Brain microvascular endothelial cell (primary cell): ENCODE results near the gene CACNB1.
"Not testable (repeated sequence)": the region's sequence is repeated elsewhere in the genome, so short reads cannot be mapped to it uniquely, and the experiment has no call there.

Experiments
- DNase-seq: peaks from one replicate; pipeline ENCODE4 v3.0.0-alpha.2; 2020
- H3K27ac ChIP-seq: fragments of 250-450 bp; sonication (Bioruptor Pico); 2 replicates; pipeline ENCODE4 v1.5.1; 2020; ENCODE audit warnings: mild to moderate bottlenecking, moderate library complexity
- H3K27me3 ChIP-seq: fragments of 250-450 bp; sonication (Bioruptor Pico); replicated peaks from 2 replicates; pipeline ENCODE4 v1.5.1; 2020; ENCODE audit warnings: mild to moderate bottlenecking
- H3K36me3 ChIP-seq: fragments of 250-450 bp; sonication (Bioruptor Pico); replicated peaks from 2 replicates; pipeline ENCODE4 v1.5.1; 2020; ENCODE audit warnings: mild to moderate bottlenecking
- H3K4me3 ChIP-seq: 2 replicates; pipeline ENCODE4 v1.5.1; 2011; ENCODE audit warnings: low read depth, mild to moderate bottlenecking, control low read depth, low read length, moderate library complexity
- CTCF ChIP-seq: IDR thresholded peaks from 2 replicates; pipeline ENCODE4 v1.5.1; 2011; ENCODE audit warnings: low read depth, mild to moderate bottlenecking, moderate library complexity, low read length, control low read depth, inconsistent platforms; ENCODE audit errors: missing control alignments
- in situ Hi-C: cut with HindIII; loops from 2 replicates; pipeline ENCODE4 v1.10.0; 2017; ENCODE audit warnings: low sequenced_read_pairs, low pct_ligation_motif_present

CACNB1 gene

DNA sequence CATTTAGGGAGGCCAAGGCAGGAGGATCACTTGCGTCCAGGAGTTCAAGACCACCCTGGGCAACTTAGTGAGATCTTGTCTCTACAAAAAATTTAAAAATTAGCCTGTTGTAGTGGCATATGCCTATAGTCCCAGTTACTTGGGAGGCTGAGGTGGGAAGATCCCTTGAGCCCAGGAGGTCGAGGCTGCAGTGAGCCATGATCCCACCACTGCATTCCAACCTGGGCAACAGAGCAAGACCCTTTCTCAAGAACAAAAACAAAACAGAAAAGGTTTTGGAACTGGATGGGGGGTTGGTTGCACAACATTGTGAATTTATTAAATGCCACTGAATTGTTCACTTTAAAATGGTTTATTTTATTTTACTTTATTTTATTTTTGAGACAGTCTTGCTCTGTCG is 67.3 kb downstream of the CACNB1 start:
- DNase-seq, result no peak
- no peak for TF ChIP-seq CTCF
- in situ Hi-C loops, result no loop called here
- no peak overlapping the region for H3K27ac ChIP-seq
- no peaks in the 10 kb centered on the region for H3K36me3 ChIP-seq
- no peak overlapping the region for H3K4me3 ChIP-seq
- H3K27me3 ChIP-seq, result no peaks in the 10 kb centered on the region

- DNase-seq, H3K27me3 ChIP-seq, H3K4me3 ChIP-seq, in situ Hi-C loops, H3K27ac ChIP-seq, H3K36me3 ChIP-seq: not testable (repeated sequence)
Measured at GRCh38 chr17:39129544-39129943, 67.9 kb downstream of the CACNB1 start.

DNA sequence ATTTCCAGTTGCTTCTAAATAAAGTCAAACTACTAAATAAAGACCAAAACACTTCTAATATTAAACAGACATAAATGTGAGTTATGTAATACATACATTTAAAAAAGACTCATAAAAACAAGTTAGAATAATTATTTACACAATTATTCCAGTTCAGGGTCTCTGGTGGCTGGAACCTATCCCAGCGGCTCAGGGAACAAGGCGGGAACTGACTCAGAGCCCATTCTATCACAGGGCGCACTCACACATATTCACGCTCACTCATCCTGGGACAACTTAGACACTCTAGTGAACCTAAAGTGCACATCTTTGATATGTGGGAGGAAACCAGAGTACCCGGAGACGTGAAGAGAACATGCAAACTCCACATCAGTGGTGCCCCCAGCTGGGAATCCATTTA is 71.0 kb downstream of the CACNB1 start:
- TF ChIP-seq CTCF, result no peak
- no peak overlapping the region for H3K4me3 ChIP-seq
- H3K27me3 ChIP-seq, result no peaks in the 10 kb centered on the region
- no peaks in the 10 kb centered on the region for H3K36me3 ChIP-seq
- H3K27ac ChIP-seq, result no peak overlapping the region
- in situ Hi-C loops, result no loop called here
- no peak for DNase-seq

DNA sequence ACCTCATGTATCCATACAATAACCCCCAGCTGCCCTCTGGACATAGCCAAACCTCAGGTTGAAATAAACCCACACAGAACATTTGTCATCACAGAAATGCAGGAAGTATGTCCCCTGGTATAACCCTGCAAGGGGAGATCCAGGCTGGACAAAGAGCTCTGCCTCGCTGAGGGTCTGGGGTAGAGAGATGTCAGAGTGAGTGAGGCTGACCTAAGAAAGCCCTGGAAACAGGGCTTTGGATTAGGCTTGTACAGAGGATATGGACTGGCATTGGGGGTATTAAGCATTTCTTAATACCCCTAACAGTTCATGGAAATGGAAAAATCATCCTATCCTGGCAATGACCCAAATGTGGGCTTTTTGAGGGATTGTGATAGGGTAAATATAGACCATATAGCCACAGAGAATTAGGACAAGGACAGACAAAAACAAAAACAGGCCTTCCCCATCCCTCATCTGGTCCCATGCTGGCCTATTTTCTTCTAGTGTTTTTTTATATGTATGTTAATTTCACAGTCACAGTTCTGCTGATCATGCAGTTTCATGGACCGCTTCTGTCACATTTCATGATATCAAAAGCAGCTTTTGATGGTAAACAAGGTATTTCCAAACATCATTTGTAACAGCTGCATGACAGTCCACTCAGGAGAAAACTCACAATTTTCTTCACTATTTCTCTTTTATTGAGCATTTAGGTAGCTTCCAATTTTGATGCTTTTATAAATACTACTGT is 72.2 kb downstream of the CACNB1 start:
- in situ Hi-C loops, result no loop called here
- TF ChIP-seq CTCF, result no peak
- H3K27me3 ChIP-seq, result no peaks in the 10 kb centered on the region
- no peak overlapping the region for H3K27ac ChIP-seq
- no peaks in the 10 kb centered on the region for H3K36me3 ChIP-seq
- H3K4me3 ChIP-seq, result no peak overlapping the region
- no peak for DNase-seq

GRCh38 chr17:39123627-39124026 is 73.8 kb downstream of the CACNB1 start:
- H3K36me3 ChIP-seq, result no peaks in the 10 kb centered on the region
- H3K27me3 ChIP-seq, result no peaks in the 10 kb centered on the region
- no peak overlapping the region for H3K27ac ChIP-seq
- DNase-seq, result no peak
- in situ Hi-C loops, result no loop called here
- no peak overlapping the region for H3K4me3 ChIP-seq
- no peak for TF ChIP-seq CTCF
